ENCODE measurements around the gene HCAR3.
"Not testable (repeated sequence)": the region's sequence is repeated elsewhere in the genome, so short reads cannot be mapped to it uniquely, and the experiment has no call there.

- not testable (repeated sequence) for TF ChIP-seq CTCF (IDR thresholded peaks at IDR 0.05; ENCODE audit: low read depth, low read length, poor library complexity, severe bottlenecking); EZH2phosphoT487 (IDR thresholded peaks at IDR 0.05; ENCODE audit: borderline replicate concordance, low read length)
These were observed 15.1 kb downstream of the HCAR3 start for GRCh38 chr12:122701481-122701880.

All from DOHH2 (cell line).